NCI-H1048 (cell line): ENCODE results near the gene ARHGAP5.
A peak's percentile ranks its signal among the peaks of the same experiment; 100 is the strongest.

Experiments
- DNase-seq: peaks from one replicate; lab custom pipeline; 2025; lab: John Stamatoyannopoulos, UW

Gene ARHGAP5

GRCh38 chr14:32077081-32078022, at the start of gene ARHGAP5:
ARHGAP5 (plus strand) TSS chr14:32077304; CDS start chr14:32090670, 13,366 bp downstream.
- peak; percentile 70 for DNase-seq

GRCh38 chr14:32028599-32028998, 48.5 kb upstream of the ARHGAP5 start:
- no peak for DNase-seq

GRCh38 chr14:32033543-32033942, 43.6 kb upstream of the ARHGAP5 start:
- no peak for DNase-seq

- no peak for DNase-seq
These were observed 38.2 kb upstream of the ARHGAP5 start for GRCh38 chr14:32038876-32039275.

GRCh38 chr14:32039401-32040030, 37.6 kb upstream of the ARHGAP5 start:
- no peak for DNase-seq

- DNase-seq: no peak
These were observed 33.5 kb upstream of the ARHGAP5 start for GRCh38 chr14:32043624-32044023.

GRCh38 chr14:32044454-32044853, 32.6 kb upstream of the ARHGAP5 start:
- DNase-seq: no peak

GRCh38 chr14:32047791-32048190, 29.3 kb upstream of the ARHGAP5 start:
- DNase-seq: no peak

GRCh38 chr14:32049361-32050088, 27.6 kb upstream of the ARHGAP5 start:
- DNase-seq: no peak

GRCh38 chr14:32050878-32051277, 26.2 kb upstream of the ARHGAP5 start:
- no peak for DNase-seq

- no peak for DNase-seq
These were observed 22.6 kb upstream of the ARHGAP5 start for GRCh38 chr14:32054536-32054935.

- DNase-seq: no peak
These were observed 21.9 kb upstream of the ARHGAP5 start for GRCh38 chr14:32055175-32055574.

- DNase-seq: no peak
These were observed 17.4 kb upstream of the ARHGAP5 start for GRCh38 chr14:32059702-32060101.

- no peak for DNase-seq
These were observed 12.2 kb upstream of the ARHGAP5 start for GRCh38 chr14:32064931-32065330.

- DNase-seq: no peak
These were observed 8.4 kb upstream of the ARHGAP5 start for GRCh38 chr14:32068708-32069107.

GRCh38 chr14:32070282-32070681, 6.8 kb upstream of the ARHGAP5 start:
- DNase-seq: no peak

- DNase-seq: no peak
These were observed 4.4 kb upstream of the ARHGAP5 start for GRCh38 chr14:32072676-32073075.

- peak; percentile 27 for DNase-seq
These were observed 3.4 kb upstream of the ARHGAP5 start for GRCh38 chr14:32073537-32074189.

- DNase-seq: no peak
These were observed 2.1 kb upstream of the ARHGAP5 start for GRCh38 chr14:32074887-32075572.

GRCh38 chr14:32075672-32076277, 1.3 kb upstream of the ARHGAP5 start:
- DNase-seq: no peak
